K562 treated with DMSO at 1 percent for 4 hours (cell line): ENCODE results near the gene KCNH5. TPM values are rescaled to one million over a fixed set of nuclear protein-coding genes. Genes with fewer than 3 reads are reported as not detected.

ENCODE experiments used
- total RNA-seq: library from RNA; unstranded; fragments of 300-600 nt; gene quantifications from 2 replicates; pipeline ENCODE4 v1.2.3, GENCODE V29; 2022; ENCODE audit not compliant: insufficient read depth

Gene KCNH5
- total RNA-seq, result 0.19 and 0.62 TPM in 2 replicates

GRCh38 chr14:63045234-63045611 is at the start of gene KCNH5:
KCNH5 (minus strand) TSS chr14:63045458; CDS start chr14:63045186, 272 bp downstream.

Other genes starting within 250 kb of the KCNH5 start
- not detected in 2 replicates for gene RHOJ, start 159.0 kb upstream of the KCNH5 start, total RNA-seq